Hair follicle dermal papilla cell (primary cell): ENCODE measurements around the gene C5orf46. TPM values are rescaled to one million over a fixed set of nuclear protein-coding genes. Genes with fewer than 3 reads are reported as not detected.

Experiments
- total RNA-seq: library from RNA; depleted of rRNA; stranded (reverse); fragments of >200 nt; gene quantifications from 2 replicates; pipeline ENCODE4 v1.2.3, GENCODE V29; 2012

The C5orf46 gene
- total RNA-seq, result 0.49 TPM in 1 of 2 replicates, not detected in the other

GRCh38 chr5:147906326-147907095, at the start of gene C5orf46:
Gene C5orf46, minus strand, starts transcription at chr5:147906538. Its CDS starts 37 bp downstream, at chr5:147906501.

DNA sequence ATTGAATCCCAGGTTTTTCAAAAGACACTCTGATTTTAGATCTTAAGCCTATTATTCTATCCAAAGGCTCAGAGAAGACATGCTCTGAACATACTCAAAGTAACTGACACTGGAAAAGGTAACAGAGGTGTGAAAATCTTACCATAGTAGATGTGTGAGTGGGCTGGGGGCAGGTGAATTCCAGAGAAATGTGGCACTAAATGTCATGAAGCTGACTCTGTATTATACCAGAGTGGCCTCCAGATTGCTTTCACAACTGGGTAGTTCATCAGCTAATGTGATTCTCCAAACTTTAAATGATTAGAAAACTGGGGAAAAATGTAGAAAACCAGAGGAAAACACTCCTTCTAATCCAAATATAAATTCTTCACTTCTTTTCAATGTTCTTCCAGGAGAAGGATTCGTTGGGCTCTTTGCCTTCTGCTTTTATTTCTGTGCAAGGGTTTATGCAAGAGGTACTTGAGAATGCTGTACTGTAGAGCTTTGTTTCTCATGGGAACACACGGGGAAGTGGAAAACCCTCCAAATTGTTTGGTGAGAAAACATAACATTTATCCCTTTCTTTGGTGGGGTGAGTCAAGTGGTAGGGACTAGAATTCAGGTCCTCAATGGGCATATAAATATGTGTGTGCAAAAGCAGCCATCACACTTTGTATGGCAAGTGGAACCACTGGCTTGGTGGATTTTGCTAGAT, 28.1 kb downstream of the C5orf46 start, which contains the start of gene SCGB3A2:
Gene SCGB3A2, plus strand, starts transcription at position 646 of the 694 bp plus-strand sequence. CDS start 93 bp downstream, outside the sequence.

Other genes starting within 250 kb of the C5orf46 start
- gene JAKMIP2, start 123.8 kb downstream of the C5orf46 start, total RNA-seq, result 7.8 and 8.1 TPM in 2 replicates
- not detected in 2 replicates for gene SPINK1, start 74.9 kb downstream of the C5orf46 start, total RNA-seq
- gene SCGB3A2, start 27.8 kb downstream of the C5orf46 start, total RNA-seq, result not detected in 2 replicates
- under 0.01 TPM in 1 of 2 replicates, not detected in the other for gene SPINK5, start 157.4 kb upstream of the C5orf46 start, total RNA-seq